Measurements from ENCODE around the gene MRPS18A. TPM values are rescaled to one million over a fixed set of nuclear protein-coding genes. Genes with fewer than 3 reads are reported as not detected.

The MRPS18A gene
- total and polyA plus RNA-seq, 9 of the 15 experiments (the other 6 are each of a cell fraction or from before 2014, with no cell fraction given) = 87.5 to 243 (median 125) TPM

DNA sequence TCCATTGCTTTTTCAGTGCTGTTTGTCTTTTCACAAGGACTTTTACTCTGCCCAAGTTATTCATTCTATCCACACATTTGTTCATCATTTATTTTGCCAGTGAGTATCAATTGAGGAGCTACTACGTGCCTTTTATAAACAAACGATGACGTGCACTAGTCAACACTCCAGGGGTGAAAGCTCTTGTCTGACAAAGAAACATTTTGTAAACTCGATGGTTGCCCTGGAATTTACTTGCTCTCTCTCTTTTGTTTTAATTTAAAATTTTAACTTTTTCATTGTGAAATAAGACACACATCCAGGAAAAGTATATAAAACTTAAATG, 8.3 kb upstream of the MRPS18A start (continued):
- TF ChIP-seq RBM22 (IDR thresholded peaks at IDR 0.05; ENCODE audit: low read depth, low read length, poor library complexity, severe bottlenecking) (no peak), SMC3 (conservative IDR thresholded peaks at IDR 0.05; ENCODE audit: insufficient read depth, low read depth, low read length) (no peak), ELK3 (CRISPR knock-in tag; IDR thresholded peaks at IDR 0.05) (no peak), ADNP (tag; IDR thresholded peaks at IDR 0.05) (no peak), SRSF7 (optimal IDR thresholded peaks at IDR 0.05; ENCODE audit: low read depth, low read length) (no peak), TEAD4 (IDR thresholded peaks at IDR 0.05; ENCODE audit: low read length) (no peak), TEAD4 (CRISPR knock-in tag; IDR thresholded peaks at IDR 0.05; ENCODE audit: borderline replicate concordance) (no peak), ZBTB12 (CRISPR knock-in tag; IDR thresholded peaks at IDR 0.05) (no peak), HDAC3 (IDR thresholded peaks at IDR 0.05; ENCODE audit: borderline replicate concordance, partially characterized antibody) (no peak), KAT8 (IDR thresholded peaks at IDR 0.05; ENCODE audit: low read depth) (no peak)
